ENCODE results near the gene CNTN4.

DNA sequence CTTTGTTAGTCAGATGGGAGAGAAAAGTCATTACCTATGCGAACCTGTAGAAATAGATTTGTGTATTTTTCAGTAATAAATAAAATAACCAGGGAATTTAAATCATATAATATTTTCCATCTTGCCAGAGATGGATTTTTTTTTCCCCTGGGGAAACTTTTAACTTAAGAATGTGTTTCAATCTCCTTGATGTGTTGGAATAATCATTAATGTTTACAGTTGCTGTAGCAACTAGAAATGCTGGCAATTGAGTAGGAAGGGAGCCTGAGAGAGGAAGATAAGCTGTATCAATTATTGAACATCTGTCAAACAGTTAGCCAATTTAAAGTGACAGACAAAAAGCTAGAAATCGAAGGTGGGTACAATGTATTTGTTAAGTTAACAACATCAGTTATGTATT lies 752.0 kb downstream of the CNTN4 start:
- TF ChIP-seq, protein P1, sequence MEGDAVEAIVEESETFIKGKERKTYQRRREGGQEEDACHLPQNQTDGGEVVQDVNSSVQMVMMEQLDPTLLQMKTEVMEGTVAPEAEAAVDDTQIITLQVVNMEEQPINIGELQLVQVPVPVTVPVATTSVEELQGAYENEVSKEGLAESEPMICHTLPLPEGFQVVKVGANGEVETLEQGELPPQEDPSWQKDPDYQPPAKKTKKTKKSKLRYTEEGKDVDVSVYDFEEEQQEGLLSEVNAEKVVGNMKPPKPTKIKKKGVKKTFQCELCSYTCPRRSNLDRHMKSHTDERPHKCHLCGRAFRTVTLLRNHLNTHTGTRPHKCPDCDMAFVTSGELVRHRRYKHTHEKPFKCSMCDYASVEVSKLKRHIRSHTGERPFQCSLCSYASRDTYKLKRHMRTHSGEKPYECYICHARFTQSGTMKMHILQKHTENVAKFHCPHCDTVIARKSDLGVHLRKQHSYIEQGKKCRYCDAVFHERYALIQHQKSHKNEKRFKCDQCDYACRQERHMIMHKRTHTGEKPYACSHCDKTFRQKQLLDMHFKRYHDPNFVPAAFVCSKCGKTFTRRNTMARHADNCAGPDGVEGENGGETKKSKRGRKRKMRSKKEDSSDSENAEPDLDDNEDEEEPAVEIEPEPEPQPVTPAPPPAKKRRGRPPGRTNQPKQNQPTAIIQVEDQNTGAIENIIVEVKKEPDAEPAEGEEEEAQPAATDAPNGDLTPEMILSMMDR (conservative IDR thresholded peaks at IDR 0.05; ENCODE audit: low read depth, low read length), result no peak
- TF ChIP-seq EZH2 (IDR thresholded peaks at IDR 0.05; ENCODE audit: borderline replicate concordance, low read depth, low read length, poor library complexity, severe bottlenecking), result no peak

Measured in A673 (cell line).